Measurements from ENCODE around the gene TMEM204.

TMEM204 gene

DNA sequence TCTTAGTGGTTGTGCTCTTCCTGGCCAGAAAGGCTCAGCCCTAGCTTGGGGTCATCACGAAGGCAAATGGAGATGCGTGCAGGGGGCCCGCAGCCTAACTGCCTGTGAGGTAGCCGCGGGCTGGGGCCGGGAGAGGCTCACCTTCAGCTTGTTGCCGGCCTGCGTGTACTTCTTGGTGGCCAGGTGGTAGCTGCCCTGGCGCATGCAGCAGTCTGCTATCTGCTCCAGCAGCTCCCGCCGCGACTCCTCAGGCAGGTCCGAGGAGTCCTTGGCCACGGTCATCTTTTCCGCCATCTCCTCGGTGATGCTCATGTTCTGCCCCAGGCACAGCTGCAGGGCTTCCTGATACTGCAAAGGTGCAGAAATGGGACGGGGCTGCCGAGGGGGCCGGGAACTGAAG lies 13.0 kb upstream of the TMEM204 start:
- no peak for DNase-seq

- DNase-seq = no peak
These were observed 9.8 kb upstream of the TMEM204 start for GRCh38 chr16:1523581-1524245.

GRCh38 chr16:1524366-1524765 lies 9.1 kb upstream of the TMEM204 start:
- DNase-seq = no peak

GRCh38 chr16:1525871-1526607 lies 7.4 kb upstream of the TMEM204 start:
- DNase-seq = no peak

GRCh38 chr16:1526608-1527555 lies 6.6 kb upstream of the TMEM204 start:
- DNase-seq = no peak

DNA sequence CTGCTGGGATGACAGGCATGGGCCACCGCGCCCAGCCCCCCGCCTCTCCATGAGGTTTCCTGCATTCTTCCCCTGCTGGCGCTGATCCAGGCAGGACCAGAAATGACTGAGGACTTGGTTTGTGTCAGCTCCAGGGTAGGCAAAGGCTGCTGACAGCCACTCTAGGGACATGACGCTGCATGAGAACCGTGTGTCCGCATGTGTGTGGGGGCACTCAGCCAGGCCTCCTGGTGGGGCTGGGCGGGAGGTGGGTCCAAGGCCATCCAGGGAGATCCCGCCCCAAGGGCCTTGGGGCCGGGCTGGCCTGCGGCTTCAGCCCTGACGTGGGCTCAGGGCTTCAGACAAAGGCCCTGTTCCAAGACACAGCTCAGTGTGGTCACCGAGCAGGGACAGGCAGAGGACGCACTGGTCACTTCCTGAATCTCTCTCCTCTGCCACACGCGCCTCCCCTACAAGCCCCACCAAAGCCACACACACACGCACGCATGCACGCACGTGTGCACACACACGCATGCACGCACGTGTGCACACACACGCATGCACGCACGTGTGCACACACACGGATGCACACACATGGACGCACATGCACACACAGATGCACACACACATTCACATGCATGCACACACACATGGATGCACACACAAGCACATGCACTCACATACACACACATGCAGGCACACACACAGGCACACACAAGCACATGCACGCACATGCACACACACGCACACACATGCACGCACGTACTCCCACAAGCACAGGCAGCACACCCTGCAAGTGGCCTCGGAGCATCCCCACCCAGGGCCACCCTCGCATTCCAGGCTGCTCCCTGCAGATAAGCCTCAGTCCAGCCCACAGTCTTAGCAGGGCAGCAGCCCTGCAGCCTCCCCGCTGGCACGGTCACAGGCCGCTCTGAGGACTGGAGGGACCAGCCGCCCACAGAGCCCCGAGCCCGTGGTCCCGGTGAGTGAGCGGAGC lies 5.3 kb upstream of the TMEM204 start:
- no peak for DNase-seq

GRCh38 chr16:1528921-1529537 lies 4.4 kb upstream of the TMEM204 start:
- no peak for DNase-seq

- no peak for DNase-seq
These were observed 3.0 kb upstream of the TMEM204 start for GRCh38 chr16:1530349-1530882.

DNA sequence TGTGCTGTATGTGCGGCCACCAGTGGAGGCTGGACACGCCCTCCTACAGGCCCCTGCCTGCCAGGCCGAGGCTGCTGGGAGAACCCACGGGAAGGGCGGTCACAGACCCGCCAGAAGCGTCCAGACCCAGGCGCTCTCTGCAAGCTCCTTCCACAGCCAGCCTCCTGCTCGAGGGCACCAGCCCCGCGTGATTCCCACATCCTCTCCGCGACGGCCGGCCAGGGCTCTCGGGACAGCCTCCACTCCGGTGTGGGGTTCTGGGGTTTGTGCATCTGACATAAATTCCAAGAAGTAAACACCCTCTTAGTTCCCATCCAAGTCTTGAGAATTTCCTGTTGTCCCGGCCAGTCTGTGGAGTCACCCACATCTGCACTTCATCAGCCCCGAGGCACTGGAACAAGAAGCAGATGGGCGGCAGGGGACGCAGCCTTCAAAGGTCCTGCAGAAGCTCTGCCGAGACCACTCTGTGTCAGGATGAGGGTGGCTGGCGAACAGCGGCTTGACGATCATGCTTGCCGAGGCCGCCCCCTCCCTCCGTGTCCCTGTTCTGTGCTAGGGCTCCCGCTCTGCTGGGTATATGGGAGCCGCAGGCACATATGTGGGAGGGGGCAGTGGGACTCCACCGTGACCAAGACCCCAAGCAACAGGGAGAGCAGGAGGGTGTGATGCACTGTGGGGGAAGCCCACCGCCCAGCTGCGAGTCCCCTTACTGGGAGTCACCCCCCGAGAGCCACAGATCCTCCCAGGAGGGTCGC lies 2.4 kb upstream of the TMEM204 start:
- DNase-seq = no peak

DNA sequence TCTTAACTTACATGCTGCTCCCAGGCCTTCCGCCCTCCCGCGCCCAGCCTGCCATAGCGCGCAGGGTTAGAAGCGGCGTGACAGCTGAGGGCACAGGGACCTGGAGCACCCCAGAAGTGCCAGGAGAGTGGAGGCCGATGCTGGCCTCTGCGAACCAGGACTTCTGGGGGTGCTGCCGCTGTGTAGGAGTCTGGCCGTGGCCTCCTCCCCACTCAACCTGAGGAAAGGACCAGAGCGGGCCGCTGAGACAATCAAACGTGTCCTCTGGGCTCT lies 1.9 kb upstream of the TMEM204 start:
- DNase-seq = no peak

GRCh38 chr16:1532081-1532760 lies 1.2 kb upstream of the TMEM204 start:
- no peak for DNase-seq

- no peak for DNase-seq
These were observed 695 bp upstream of the TMEM204 start for GRCh38 chr16:1532771-1533170.

DNA sequence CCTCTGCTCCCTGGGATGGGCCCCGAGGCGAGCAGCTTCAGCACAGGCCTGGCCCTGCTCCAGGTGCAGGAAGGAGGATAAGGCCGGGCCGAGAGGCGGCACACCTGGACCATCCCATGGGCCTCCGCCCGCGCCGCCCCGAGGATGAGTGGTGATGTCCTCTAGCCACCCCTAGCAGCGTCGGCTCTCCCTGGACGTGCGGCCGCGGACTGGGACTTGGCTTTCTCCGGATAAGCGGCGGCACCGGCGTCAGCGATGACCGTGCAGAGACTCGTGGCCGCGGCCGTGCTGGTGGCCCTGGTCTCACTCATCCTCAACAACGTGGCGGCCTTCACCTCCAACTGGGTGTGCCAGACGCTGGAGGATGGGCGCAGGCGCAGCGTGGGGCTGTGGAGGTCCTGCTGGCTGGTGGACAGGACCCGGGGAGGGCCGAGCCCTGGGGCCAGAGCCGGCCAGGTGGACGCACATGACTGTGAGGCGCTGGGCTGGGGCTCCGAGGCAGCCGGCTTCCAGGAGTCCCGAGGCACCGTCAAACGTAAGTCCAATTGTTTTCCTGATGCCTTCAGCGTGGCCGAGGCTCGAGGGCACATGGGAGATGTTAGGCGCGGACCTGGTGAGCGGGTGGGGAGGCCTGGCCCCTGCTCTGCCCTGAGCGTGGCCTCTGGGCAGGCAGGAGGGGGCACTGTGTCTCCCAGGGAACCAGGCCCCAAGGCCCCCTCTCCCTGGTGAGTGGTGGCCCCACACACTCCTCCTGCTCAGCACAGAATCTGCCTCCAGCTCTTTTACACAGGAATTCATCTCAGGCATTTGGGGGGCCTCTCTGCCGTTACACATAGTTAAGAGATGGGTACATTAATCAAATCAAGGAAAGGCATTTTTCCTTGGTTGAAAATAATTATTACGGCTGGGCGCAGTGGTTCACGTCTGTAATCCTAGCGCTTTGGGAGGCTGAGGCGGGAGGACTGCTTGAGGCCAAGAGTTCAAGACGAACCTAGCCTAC lies 855 bp downstream of the TMEM204 start:
- no peak for DNase-seq

DNA sequence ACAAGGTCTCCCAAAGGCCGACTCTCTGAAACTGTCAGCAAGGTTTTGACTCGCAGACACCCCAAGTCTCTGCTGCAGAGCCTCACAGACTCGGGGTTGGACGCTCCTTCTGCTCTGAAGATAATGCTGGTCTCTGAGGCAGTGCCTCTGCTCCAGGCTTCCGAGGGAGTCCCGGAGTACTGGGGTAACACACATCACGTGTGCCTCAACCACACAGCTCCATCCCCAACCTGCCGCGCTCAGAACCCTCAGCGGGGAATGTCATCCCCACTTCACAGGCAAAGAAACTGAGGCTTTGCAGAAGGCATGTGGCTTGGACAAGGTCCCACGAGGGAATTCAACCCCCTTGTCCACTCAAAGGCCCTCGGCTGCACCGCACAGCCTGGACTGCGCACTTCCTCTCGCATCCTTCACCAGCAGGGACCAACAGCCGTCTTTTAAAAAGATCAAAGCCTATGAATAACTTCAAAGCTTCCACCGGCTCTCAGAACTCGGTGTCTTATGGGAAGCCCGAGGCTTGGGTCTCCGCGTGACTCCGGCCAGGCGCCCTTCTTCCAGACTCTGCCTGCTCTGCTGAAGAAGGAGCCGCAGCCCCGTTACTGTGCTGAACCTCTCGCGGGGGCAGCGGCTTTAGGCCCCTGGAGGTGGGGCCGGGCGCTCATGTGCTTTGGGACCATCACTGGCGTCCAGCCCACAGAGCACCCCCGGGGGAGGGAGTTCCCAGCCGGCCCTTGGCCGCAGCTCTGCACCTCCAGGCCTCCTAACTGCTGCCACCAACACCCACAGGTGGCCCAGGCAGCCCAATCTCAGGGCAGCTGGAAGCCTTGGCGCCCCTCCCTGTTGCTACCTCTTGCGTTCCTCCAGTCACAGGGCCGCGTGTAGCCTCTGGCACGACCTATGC lies 2.2 kb downstream of the TMEM204 start:
- no peak for DNase-seq

DNA sequence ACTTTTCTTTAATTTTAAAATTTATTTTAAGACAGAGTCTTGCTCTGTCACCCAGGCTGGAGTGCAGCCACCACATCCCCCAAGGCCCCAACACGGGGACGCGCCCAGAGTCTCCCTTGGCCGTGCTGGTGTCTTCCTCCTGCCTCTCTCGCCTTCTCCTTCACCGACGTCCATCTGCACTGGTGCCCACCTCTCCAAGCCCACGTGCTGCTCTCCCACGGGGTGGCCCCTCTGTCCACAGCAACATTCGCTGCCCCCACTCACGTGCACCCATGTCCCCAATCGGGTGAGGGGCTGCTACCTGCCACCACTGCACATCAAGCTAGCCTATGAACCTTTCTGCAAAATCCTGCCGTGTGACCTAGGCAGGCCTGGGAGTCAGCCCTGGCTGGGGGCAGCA lies 3.1 kb downstream of the TMEM204 start:
- no peak for DNase-seq

DNA sequence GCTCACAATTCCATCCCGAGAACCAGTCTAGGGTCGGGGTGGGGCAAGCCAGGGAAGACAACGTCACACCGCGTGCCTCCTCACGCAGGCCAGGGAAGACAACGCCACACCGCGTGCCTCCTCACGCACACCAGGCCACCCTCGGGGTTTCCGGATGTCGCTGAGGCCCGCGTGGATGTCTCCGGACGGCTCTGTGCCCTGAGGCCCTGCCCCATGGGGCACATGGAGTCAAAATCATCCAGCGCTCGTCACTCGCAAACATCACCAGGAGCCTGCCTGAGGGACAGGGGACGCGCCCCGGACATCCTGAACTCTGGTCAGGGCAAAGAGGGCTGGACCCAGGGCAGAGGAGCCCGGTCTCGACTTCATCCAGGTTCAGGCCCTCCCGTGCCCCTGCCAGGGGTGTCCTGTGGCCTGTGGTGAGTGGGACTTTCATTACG lies 3.7 kb downstream of the TMEM204 start:
- DNase-seq = no peak
